Fibroblast of lung (primary cell): ENCODE results near the gene GRM4. TPM values are rescaled to one million over a fixed set of nuclear protein-coding genes. Genes with fewer than 3 reads are reported as not detected.
A peak's percentile ranks its signal among the peaks of the same experiment; 100 is the strongest.

Source experiments
- DNase-seq, 2 donors: peaks; one replicate each; pipeline versions ENCODE4 v3.0.0 to v3.0.0-alpha.2; 2010; ENCODE audit warnings: low read depth in 2 of 2
- H2AFZ ChIP-seq: 2 replicates; pipeline ENCODE4 v1.5.1; 2012; ENCODE audit warnings: low read length, control low read depth, inconsistent platforms
- H3K27ac ChIP-seq: 2 replicates; pipeline ENCODE4 v1.5.1; 2011; ENCODE audit warnings: low read length, control low read depth; ENCODE audit not compliant: insufficient read depth
- H3K27me3 ChIP-seq: 2 replicates; pipeline ENCODE4 v1.5.1; 2011; ENCODE audit warnings: mild to moderate bottlenecking, low read length; ENCODE audit not compliant: control insufficient read depth, insufficient read depth
- H3K36me3 ChIP-seq: 2 replicates; pipeline ENCODE4 v1.5.1; 2011; ENCODE audit warnings: low read length; ENCODE audit not compliant: control insufficient read depth, insufficient read depth
- H3K4me1 ChIP-seq: 2 replicates; pipeline ENCODE4 v1.5.1; 2011; ENCODE audit warnings: low read length; ENCODE audit not compliant: control insufficient read depth, insufficient read depth; ENCODE audit errors: extremely low read depth
- H3K4me2 ChIP-seq: 2 replicates; pipeline ENCODE4 v1.5.1; 2011; ENCODE audit warnings: low read length, control low read depth; ENCODE audit not compliant: insufficient read depth; ENCODE audit errors: extremely low read depth
- H3K4me3 ChIP-seq, 4 experiments: fragments of 200-600 bp in 1 of 4; sonication (generic) in 1 of 4; replicated peaks in 1 of 4; 2 replicates each; pipeline ENCODE4 v1.5.1; 2011 to 2016; ENCODE audit warnings: low read length in 4 of 4, low read depth in 3 of 4, mild to moderate bottlenecking in 3 of 4, control low read depth in 2 of 4, inconsistent platforms in 1 of 4, mixed read lengths in 1 of 4; ENCODE audit not compliant: insufficient read depth in 1 of 4; ENCODE audit errors: control extremely low read depth in 1 of 4
- H3K79me2 ChIP-seq: 2 replicates; pipeline ENCODE4 v1.5.1; 2012; ENCODE audit warnings: mild to moderate bottlenecking, low read length, inconsistent platforms; ENCODE audit not compliant: control insufficient read depth, insufficient read depth
- H3K9ac ChIP-seq: 2 replicates; pipeline ENCODE4 v1.5.1; 2011; ENCODE audit warnings: mild to moderate bottlenecking, low read length, control low read depth; ENCODE audit not compliant: insufficient read depth
- H3K9me3 ChIP-seq: 2 replicates; pipeline ENCODE4 v1.5.1; 2012; ENCODE audit warnings: low read depth, low read length; ENCODE audit not compliant: control insufficient read depth, insufficient read depth
- H4K20me1 ChIP-seq: 2 replicates; pipeline ENCODE4 v1.5.1; 2011; ENCODE audit warnings: low read length; ENCODE audit not compliant: control insufficient read depth, insufficient read depth; ENCODE audit errors: extremely low read depth
- EZH2 ChIP-seq: IDR thresholded peaks from 2 replicates; pipeline ENCODE4 v1.5.1; 2012; ENCODE audit warnings: low read length, control low read depth, mild to moderate bottlenecking; ENCODE audit errors: missing control alignments
- polyA plus RNA-seq, 2 donors: library from polyadenylated mRNA; depleted of rRNA in 1 of 2; stranded (reverse) in 1 of 2; unstranded in 1 of 2; fragments of >200 nt; gene quantifications; 2 replicates each; pipeline ENCODE4 v1.2.1, GENCODE V29; 2011 to 2012; ENCODE audit warnings: missing spikeins in 1 of 2
- total RNA-seq: library from RNA; depleted of rRNA; stranded (reverse); fragments of >200 nt; gene quantifications from 2 replicates; pipeline ENCODE4 v1.2.1, GENCODE V29; 2014
- TF ChIP-seq, protein P1 (sequence below), 2 donors: IDR thresholded peaks in 1 of 2; conservative IDR thresholded peaks in 1 of 2; 1 replicate in 1 of 2; 2 replicates in 1 of 2; pipeline ENCODE4 v1.5.1; 2011 to 2012; ENCODE audit warnings: low read length in 2 of 2, control low read depth in 1 of 2, inconsistent platforms in 1 of 2, low read depth in 1 of 2, mild to moderate bottlenecking in 1 of 2

GRM4 gene
- total and polyA plus RNA-seq, 2 donors (not counting 1 experiment from before 2014, with no cell fraction given) = under 0.01 TPM; not detected in 1

DNA sequence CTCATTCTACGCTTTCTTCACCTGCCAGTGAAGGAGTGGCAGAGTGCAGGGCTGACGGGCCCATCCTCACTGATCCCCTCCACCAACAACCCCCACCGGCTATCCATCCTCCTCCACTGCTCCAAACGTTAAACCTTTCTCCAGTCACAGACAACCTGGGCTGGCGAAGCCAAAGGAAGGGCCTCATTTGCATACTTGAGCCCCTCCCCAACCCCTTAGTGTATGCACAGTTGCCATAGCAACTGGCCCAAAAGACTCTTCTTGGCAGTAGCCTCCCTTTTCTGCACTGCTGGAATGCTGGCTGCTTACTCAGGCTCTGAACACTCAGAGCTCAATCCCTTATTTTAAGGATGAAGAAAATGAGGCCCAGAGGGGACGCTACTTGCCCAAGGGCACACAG lies 130.3 kb downstream of the GRM4 start:
- H3K9me3 ChIP-seq = no peaks in the 10 kb centered on the region
- no peak overlapping the region for H3K4me3 ChIP-seq
- H4K20me1 ChIP-seq = no peaks in the 10 kb centered on the region
- no peak for TF ChIP-seq EZH2
- TF ChIP-seq, protein P1, sequence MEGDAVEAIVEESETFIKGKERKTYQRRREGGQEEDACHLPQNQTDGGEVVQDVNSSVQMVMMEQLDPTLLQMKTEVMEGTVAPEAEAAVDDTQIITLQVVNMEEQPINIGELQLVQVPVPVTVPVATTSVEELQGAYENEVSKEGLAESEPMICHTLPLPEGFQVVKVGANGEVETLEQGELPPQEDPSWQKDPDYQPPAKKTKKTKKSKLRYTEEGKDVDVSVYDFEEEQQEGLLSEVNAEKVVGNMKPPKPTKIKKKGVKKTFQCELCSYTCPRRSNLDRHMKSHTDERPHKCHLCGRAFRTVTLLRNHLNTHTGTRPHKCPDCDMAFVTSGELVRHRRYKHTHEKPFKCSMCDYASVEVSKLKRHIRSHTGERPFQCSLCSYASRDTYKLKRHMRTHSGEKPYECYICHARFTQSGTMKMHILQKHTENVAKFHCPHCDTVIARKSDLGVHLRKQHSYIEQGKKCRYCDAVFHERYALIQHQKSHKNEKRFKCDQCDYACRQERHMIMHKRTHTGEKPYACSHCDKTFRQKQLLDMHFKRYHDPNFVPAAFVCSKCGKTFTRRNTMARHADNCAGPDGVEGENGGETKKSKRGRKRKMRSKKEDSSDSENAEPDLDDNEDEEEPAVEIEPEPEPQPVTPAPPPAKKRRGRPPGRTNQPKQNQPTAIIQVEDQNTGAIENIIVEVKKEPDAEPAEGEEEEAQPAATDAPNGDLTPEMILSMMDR (conservative IDR thresholded peaks at IDR 0.05 in 1 of 2, IDR thresholded peaks at IDR 0.05 in 1 of 2; ENCODE audit: low read depth in 1 of 2, low read length in 2 of 2) = no peak
- H3K79me2 ChIP-seq = no peaks in the 10 kb centered on the region
- H3K9ac ChIP-seq = no peak overlapping the region
- H3K4me1 ChIP-seq = no peaks in the 10 kb centered on the region
- no peak overlapping the region for H3K27ac ChIP-seq
- H2AFZ ChIP-seq = no peak overlapping the region
- no peak overlapping the region for H3K4me2 ChIP-seq
- H3K36me3 ChIP-seq = no peaks in the 10 kb centered on the region
- peak in 1 of 2 donors; percentile 53 for DNase-seq
- no peaks in the 10 kb centered on the region for H3K27me3 ChIP-seq

GRCh38 chr6:34011264-34011663 lies 134.6 kb downstream of the GRM4 start:
- no peak overlapping the region for H3K27ac ChIP-seq
- TF ChIP-seq, protein P1 (conservative IDR thresholded peaks at IDR 0.05 in 1 of 2, IDR thresholded peaks at IDR 0.05 in 1 of 2; ENCODE audit: low read depth in 1 of 2, low read length in 2 of 2) = no peak
- TF ChIP-seq EZH2 = no peak
- no peak overlapping the region for H3K4me2 ChIP-seq
- H3K27me3 ChIP-seq = no peaks in the 10 kb centered on the region
- no peaks in the 10 kb centered on the region for H3K4me1 ChIP-seq
- H4K20me1 ChIP-seq = no peaks in the 10 kb centered on the region
- no peak overlapping the region for H3K4me3 ChIP-seq
- H3K9ac ChIP-seq = no peak overlapping the region
- H2AFZ ChIP-seq = no peak overlapping the region
- DNase-seq = no peak
- no peaks in the 10 kb centered on the region for H3K9me3 ChIP-seq
- H3K36me3 ChIP-seq = no peaks in the 10 kb centered on the region
- H3K79me2 ChIP-seq = no peaks in the 10 kb centered on the region

GRCh38 chr6:34005901-34006531 lies 139.9 kb downstream of the GRM4 start:
- Histone ChIP-seq H3K36me3 (no peaks in the 10 kb centered on the region), H3K4me2 (no peak overlapping the region), H3K27me3 (no peaks in the 10 kb centered on the region), H3K4me1 (no peaks in the 10 kb centered on the region), H3K79me2 (no peaks in the 10 kb centered on the region), H3K9me3 (no peaks in the 10 kb centered on the region), H3K9ac (no peak overlapping the region), H2AFZ (no peak overlapping the region), H3K4me3 (no peak overlapping the region), H4K20me1 (no peaks in the 10 kb centered on the region), H3K27ac (no peak overlapping the region)
- no peak for DNase-seq
- TF ChIP-seq, protein P1 (conservative IDR thresholded peaks at IDR 0.05 in 1 of 2, IDR thresholded peaks at IDR 0.05 in 1 of 2; ENCODE audit: low read depth in 1 of 2, low read length in 2 of 2) = no peak
- no peak for TF ChIP-seq EZH2
